ENCODE results near the gene RAPGEF2. TPM values are rescaled to one million over a fixed set of nuclear protein-coding genes. Genes with fewer than 3 reads are reported as not detected.
A peak's percentile ranks its signal among the peaks of the same experiment; 100 is the strongest.

The RAPGEF2 gene
- total RNA-seq, 1 donor from 2014 or later = 46.7 TPM

DNA sequence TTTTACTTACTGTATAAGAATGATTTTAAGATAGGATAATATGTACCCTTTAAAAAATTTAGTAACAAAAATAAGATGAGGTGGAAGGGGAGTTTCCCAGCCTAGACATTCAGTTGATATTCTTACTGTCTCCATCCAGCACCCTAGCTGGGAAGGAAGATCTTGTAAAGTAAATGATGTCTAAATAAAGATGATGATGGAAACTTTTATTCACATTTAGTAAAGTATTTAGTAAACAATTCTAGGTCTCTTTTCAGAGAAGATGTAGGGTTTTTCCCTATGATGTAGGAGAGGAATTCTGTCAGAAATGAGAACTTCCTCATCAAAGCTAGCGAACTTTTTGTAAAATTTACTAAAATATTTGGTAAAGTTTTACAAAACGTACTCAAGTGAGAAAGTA is 136.8 kb downstream of the RAPGEF2 start:
- no peak overlapping the region for H3K4me3 Mint-ChIP-seq
- peaks cover 13% of the 10 kb centered on the region for H3K9me3 Mint-ChIP-seq
- H3K4me1 Mint-ChIP-seq = peaks cover 2% of the 10 kb centered on the region
- no peaks in the 10 kb centered on the region for H3K27me3 Mint-ChIP-seq (ENCODE audit: low read depth)
- TF ChIP-seq CTCF (IDR thresholded peaks at IDR 0.05; ENCODE audit: unreplicated experiment) = no peak
- H3K36me3 Mint-ChIP-seq = peaks cover 19% of the 10 kb centered on the region
- no peak overlapping the region for H3K27ac Mint-ChIP-seq
- no peak for DNase-seq (ENCODE audit: low spot score in 2 of 2, unreplicated experiment in 2 of 2)

GRCh38 chr4:159240046-159240445 is 137.2 kb downstream of the RAPGEF2 start:
- H3K4me1 Mint-ChIP-seq = peaks cover 2% of the 10 kb centered on the region
- H3K4me3 Mint-ChIP-seq = no peak overlapping the region
- no peaks in the 10 kb centered on the region for H3K27me3 Mint-ChIP-seq (ENCODE audit: low read depth)
- H3K36me3 Mint-ChIP-seq = peaks cover 17% of the 10 kb centered on the region
- no peak for DNase-seq (ENCODE audit: low spot score in 2 of 2, unreplicated experiment in 2 of 2)
- H3K9me3 Mint-ChIP-seq = peaks cover 12% of the 10 kb centered on the region
- H3K27ac Mint-ChIP-seq = no peak overlapping the region
- no peak for TF ChIP-seq CTCF (IDR thresholded peaks at IDR 0.05; ENCODE audit: unreplicated experiment)

DNA sequence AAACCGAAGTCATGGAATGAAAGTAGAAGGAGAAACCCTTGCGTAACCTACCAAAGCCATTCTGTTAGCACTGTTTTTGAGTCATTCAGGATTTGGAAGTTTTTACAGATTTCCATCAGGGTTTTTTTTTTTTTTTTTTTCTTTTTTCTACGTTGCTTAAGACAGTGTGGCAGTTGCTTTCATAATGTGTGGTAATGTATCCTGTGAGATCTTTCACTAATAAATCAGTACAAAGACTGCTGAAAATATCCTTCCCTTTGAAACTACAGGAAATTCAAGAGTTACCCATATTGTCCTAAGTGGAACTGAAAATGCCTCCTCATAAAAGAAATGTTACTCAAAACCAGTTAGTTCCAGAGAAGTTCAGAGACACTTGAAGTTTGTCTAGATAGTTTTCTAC is 137.8 kb downstream of the RAPGEF2 start:
- peaks cover 12% of the 10 kb centered on the region for H3K36me3 Mint-ChIP-seq
- H3K27me3 Mint-ChIP-seq (ENCODE audit: low read depth) = no peaks in the 10 kb centered on the region
- H3K4me3 Mint-ChIP-seq = no peak overlapping the region
- no peak for TF ChIP-seq CTCF (IDR thresholded peaks at IDR 0.05; ENCODE audit: unreplicated experiment)
- H3K27ac Mint-ChIP-seq = no peak overlapping the region
- peaks cover 2% of the 10 kb centered on the region for H3K4me1 Mint-ChIP-seq
- H3K9me3 Mint-ChIP-seq = peaks cover 5% of the 10 kb centered on the region
- no peak for DNase-seq (ENCODE audit: low spot score in 2 of 2, unreplicated experiment in 2 of 2)

GRCh38 chr4:159242427-159242826 is 139.5 kb downstream of the RAPGEF2 start:
- Mint-ChIP-seq H3K4me1 (peaks cover 2% of the 10 kb centered on the region), H3K4me3 (no peak overlapping the region), H3K27ac (no peak overlapping the region), H3K36me3 (peaks cover 9% of the 10 kb centered on the region), H3K9me3 (no peaks in the 10 kb centered on the region), H3K27me3 (ENCODE audit: low read depth) (no peaks in the 10 kb centered on the region)
- TF ChIP-seq CTCF (IDR thresholded peaks at IDR 0.05; ENCODE audit: unreplicated experiment) = no peak
- no peak for DNase-seq (ENCODE audit: low spot score in 2 of 2, unreplicated experiment in 2 of 2)

GRCh38 chr4:159248384-159249178 is 145.7 kb downstream of the RAPGEF2 start:
- Mint-ChIP-seq H3K36me3 (peaks cover 22% of the 10 kb centered on the region), H3K27ac (peak overlapping the region; percentile 48), H3K4me3 (no peak overlapping the region), H3K27me3 (ENCODE audit: low read depth) (no peaks in the 10 kb centered on the region), H3K9me3 (peaks cover 7% of the 10 kb centered on the region), H3K4me1 (peaks cover 14% of the 10 kb centered on the region)
- TF ChIP-seq CTCF (IDR thresholded peaks at IDR 0.05; ENCODE audit: unreplicated experiment) = no peak
- DNase-seq (ENCODE audit: low spot score in 2 of 2, unreplicated experiment in 2 of 2) = no peak

Data from mesothelial cell of epicardium (in vitro differentiated cells).